Measurements from ENCODE around the gene ELK3. TPM values are rescaled to one million over a fixed set of nuclear protein-coding genes. Genes with fewer than 3 reads are reported as not detected.
"Not testable (repeated sequence)": the region's sequence is repeated elsewhere in the genome, so short reads cannot be mapped to it uniquely, and the experiment has no call there.

Gene ELK3
- total RNA-seq, 1 donor from 2014 or later, result 31.9 TPM

DNA sequence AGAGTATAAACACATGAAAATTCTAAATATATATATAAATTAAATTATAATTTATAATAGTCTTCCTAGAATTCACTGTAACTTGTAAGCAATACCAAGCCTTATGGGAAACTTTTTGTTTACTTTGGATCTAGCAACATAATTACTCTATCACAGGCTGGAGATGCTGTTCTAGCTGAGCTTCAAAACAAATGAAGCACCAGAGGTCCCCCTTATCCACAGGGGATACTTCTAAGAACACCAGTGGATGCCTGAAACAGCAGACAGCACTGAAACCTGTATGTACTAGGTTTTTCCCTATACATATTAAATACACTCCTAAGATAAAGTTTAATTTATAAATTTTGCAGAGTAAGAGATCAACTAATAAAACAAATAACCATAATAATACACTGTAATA is 109.5 kb downstream of the ELK3 start:
- no peak for DNase-seq (ENCODE audit: low read depth, low spot score)

GRCh38 chr12:96305665-96306064 is 111.5 kb downstream of the ELK3 start:
- DNase-seq (ENCODE audit: low read depth, low spot score), result no peak

DNA sequence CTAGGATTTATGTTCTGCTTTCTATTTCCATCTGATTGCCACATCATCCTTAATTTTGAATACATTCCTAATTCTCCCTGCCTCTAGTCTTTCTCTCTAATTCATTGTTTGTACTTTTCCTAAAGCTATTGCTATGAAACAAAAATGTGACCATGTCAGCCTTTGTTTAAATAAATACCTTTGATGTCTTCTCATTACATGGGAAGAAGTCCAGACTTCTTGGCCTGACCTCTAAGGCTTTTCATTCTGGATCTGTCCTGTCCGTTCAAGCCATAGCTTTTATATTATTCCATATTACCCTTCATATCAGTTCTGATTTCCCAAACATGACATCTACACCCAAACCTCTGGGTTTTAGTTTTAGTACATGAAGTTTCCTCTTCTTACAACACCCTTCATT is 114.7 kb downstream of the ELK3 start:
- no peak for DNase-seq (ENCODE audit: low read depth, low spot score)

DNA sequence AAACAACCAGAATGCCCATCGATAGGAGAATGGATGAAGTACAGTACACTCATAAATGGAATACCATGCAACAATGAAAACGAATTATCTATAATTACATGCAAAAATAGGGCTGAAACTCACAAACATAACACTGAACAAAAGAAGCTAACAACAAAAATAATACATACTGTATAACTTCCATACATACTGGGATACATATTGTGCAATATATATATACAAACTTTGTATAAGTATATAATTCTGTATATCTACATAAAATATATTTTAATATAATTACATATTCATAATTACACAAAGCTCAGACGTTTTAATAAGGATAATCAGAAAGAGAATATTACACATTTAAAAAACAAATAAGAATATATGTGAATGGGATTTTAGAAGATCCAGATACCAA is 115.9 kb downstream of the ELK3 start:
- DNase-seq (ENCODE audit: low read depth, low spot score), result no peak

GRCh38 chr12:96311191-96311590 is 117.0 kb downstream of the ELK3 start:
- no peak for DNase-seq (ENCODE audit: low read depth, low spot score)

- DNase-seq (ENCODE audit: low read depth, low spot score), result no peak
Measured at GRCh38 chr12:96313606-96314005, 119.4 kb downstream of the ELK3 start.

- DNase-seq (ENCODE audit: low read depth, low spot score), result no peak
Measured at GRCh38 chr12:96314723-96315122, 120.5 kb downstream of the ELK3 start.

DNA sequence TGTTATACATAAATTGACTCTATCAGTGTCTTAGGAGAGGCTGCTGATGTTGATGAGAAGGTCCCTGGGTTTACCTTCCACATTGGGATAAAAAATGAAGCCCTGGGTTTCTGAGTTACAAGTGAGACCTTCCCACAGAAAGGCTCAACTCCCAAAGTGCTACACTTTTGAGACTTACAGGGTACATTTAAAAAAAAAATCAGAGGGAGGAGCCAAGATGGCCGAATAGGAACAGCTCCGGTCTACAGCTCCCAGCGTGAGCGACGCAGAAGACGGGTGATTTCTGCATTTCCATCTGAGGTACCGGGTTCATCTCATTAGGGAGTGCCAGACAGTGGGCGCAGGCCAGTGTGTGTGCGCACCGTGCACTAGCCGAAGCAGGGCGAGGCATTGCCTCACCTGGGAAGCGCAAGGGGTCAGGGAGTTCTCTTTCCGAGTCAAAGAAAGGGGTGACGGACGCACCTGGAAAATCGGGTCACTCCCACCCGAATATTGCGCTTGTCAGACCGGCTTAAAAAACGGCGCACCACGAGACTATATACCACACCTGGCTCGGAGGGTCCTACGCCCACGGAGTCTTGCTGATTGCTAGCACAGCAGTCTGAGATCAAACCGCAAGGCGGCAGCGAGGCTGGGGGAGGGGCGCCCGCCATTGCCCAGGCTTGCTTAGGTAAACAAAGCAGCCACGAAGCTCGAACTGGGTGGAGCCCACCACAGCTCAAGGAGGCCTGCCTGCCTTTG is 121.7 kb downstream of the ELK3 start:
- DNase-seq (ENCODE audit: low read depth, low spot score), result not testable (repeated sequence)

- DNase-seq (ENCODE audit: low read depth, low spot score), result not testable (repeated sequence)
Measured at GRCh38 chr12:96317801-96318200, 123.6 kb downstream of the ELK3 start.

Other genes starting within 250 kb of the ELK3 start
- 0.07 and 0.11 TPM in 2 replicates for gene HAL, start 198.0 kb upstream of the ELK3 start, total RNA-seq
- gene LTA4H, start 158.8 kb upstream of the ELK3 start, total RNA-seq, result 87.8 and 90.6 TPM in 2 replicates
- 224 and 273 TPM in 2 replicates for gene CDK17, start 206.1 kb downstream of the ELK3 start, total RNA-seq